HG03571 (cell line): ENCODE results near the gene SERPINC1.
"Not testable (repeated sequence)": the region's sequence is repeated elsewhere in the genome, so short reads cannot be mapped to it uniquely, and the experiment has no call there.

Experiments
- ATAC-seq: cut with Tn5 transposase; IDR thresholded peaks from one replicate; pipeline ENCODE4 v1.9.1; 2021; ENCODE audit not compliant: unreplicated experiment

The SERPINC1 gene

GRCh38 chr1:173863224-173864161 lies 53.6 kb downstream of the SERPINC1 start:
- no peak for ATAC-seq

GRCh38 chr1:173862769-173863223 lies 54.3 kb downstream of the SERPINC1 start:
- no peak for ATAC-seq

- not testable (repeated sequence) for ATAC-seq
Measured at GRCh38 chr1:173862146-173862768, 54.9 kb downstream of the SERPINC1 start.

- ATAC-seq: no peak
Measured at GRCh38 chr1:173861731-173862145, 55.4 kb downstream of the SERPINC1 start.

GRCh38 chr1:173860065-173860464 lies 57.1 kb downstream of the SERPINC1 start:
- ATAC-seq: no peak

GRCh38 chr1:173859547-173859946 lies 57.6 kb downstream of the SERPINC1 start:
- not testable (repeated sequence) for ATAC-seq

GRCh38 chr1:173857363-173857917 lies 59.7 kb downstream of the SERPINC1 start:
- ATAC-seq: no peak

GRCh38 chr1:173856903-173857302 lies 60.2 kb downstream of the SERPINC1 start:
- ATAC-seq: no peak

GRCh38 chr1:173856014-173856413 lies 61.1 kb downstream of the SERPINC1 start:
- no peak for ATAC-seq
